GM19193 (cell line): Measurements from ENCODE around the gene VCP.

Experiments used
- POLR2A ChIP-seq: IDR thresholded peaks from 4 replicates; pipeline ENCODE4 v1.6.1; 2011; ENCODE audit not compliant: insufficient read depth, insufficient read length; ENCODE audit errors: extremely low read depth

VCP gene

DNA sequence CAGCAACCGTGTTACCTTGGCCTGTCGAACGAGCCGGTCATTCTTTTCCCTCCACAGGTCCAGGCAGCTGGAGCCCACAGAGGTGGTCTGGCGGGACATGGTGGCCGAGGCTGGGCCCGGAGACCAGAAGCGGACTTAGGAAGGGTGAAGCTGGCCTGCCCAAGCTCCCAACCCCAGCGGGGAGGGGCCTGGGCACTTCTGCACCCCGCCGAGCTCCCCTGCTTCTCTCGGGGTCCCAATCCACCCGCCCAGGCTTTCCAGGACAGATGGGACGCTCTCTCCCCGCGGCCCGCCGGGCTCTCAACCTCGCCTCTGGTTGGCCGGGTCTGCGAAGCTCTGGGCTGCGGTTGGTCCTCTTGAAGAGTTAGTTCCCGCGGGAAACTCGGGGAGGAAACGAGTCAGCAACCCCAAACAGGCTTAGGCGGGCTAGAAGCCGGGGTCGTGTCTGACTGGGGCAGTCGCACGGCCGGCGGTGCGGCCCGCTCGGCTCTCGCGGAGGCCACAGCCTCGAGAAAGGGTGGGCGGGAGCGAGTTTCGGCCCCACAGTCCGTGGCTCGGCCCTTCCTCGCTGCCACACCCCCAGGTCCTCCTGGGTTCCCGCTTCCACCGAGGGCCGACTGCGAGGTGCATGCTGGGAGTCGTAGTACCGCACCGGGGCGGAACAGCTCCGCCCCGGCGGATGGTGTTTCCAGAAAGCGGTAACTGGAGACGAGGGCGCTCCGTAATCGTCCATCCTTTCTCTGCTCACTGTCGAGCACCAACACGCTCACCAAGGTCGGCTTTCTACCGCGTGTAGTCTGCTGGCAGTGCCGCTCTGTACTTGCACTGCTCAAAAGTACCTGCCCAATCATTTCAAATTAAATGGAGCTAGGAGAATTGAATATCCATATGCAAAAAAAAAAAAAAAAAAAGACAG is 7.3 kb upstream of the VCP start, which contains the start of gene FANCG:
FANCG (minus strand) TSS at position 517 of the 916 bp plus-strand sequence; CDS start at position 99, 418 bp downstream.
- peak; percentile 73 for TF ChIP-seq POLR2A

GRCh38 chr9:35079041-35079425 is 6.6 kb upstream of the VCP start:
- no peak for TF ChIP-seq POLR2A

DNA sequence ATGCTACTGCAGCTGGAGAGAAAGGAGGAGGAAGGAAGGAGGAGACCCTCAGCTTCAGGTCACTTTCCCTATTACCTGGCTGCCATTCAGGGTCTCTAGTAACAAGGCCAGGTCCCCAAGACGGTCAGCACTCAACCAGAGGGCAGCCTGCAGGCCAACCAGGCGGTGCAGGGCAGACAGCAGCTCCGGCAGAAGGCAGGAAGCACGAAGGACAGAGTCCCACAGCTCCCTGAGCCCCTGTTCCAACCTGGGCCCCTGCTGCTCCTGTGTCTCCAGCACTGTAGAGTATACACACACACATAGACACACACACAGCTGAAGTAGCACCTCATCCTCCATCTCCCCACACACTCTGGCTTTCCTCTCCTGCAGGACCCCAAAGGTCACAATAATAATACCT is 5.6 kb upstream of the VCP start:
- TF ChIP-seq POLR2A = no peak

- TF ChIP-seq POLR2A = no peak
Measured at GRCh38 chr9:35076848-35077247, 4.4 kb upstream of the VCP start.

DNA sequence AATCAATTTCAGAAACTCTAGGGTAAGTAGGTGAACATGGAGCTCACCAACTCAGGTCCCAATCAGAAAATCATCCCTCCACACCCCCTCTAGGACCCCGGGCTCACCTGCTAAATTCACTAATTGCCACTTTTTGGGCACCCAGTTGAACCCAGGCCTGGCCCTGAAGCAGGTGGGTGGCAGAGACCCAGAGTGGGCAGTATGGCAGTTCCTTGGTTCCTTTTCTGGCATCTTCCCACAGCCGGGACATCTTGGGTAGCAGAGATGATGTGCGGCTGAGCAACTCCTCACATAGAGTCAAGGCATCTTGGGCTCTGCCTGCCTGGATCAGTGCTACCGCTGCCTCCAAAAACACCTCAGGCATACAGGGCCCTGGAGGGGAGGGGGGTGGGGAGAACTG is 2.9 kb upstream of the VCP start:
- TF ChIP-seq POLR2A = no peak

DNA sequence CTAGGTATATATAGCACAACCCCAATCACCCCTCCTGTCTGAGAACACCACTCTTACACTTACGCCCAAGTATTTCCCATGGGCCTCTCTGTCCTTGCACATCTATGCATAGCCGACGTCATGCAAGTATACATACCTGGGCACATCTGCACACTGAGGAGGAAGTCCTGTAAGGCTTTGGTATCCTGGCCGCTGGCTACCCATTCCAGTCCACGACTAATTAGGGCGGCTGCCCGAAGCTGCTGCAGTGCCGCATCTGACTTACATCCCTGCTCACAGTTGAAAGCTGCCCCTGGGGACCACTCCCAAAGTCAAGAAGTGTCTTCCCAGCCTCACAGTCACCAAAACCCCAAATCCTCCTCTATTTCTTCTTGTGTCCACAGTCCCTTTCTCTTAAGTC is 2.4 kb upstream of the VCP start:
- no peak for TF ChIP-seq POLR2A

DNA sequence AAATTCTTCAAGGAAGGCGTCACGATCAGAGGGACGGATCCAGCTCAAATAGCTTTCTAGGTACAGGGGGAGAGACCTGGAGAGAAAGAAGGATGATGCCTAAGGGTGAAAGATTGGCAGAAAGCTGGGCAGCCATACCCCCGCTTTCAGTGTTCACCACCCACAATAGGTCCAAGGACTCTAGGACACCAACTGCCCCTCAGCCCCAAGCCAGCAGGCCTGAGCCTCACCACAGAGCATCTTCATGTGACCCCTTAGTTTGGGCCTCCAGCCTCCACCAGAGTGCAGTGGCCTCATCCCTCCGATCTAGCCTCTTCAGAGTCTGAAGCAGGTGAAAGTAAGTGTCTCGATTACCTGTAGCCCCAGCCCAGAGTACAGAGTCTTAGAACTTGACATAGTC is 1.7 kb upstream of the VCP start:
- TF ChIP-seq POLR2A = no peak

DNA sequence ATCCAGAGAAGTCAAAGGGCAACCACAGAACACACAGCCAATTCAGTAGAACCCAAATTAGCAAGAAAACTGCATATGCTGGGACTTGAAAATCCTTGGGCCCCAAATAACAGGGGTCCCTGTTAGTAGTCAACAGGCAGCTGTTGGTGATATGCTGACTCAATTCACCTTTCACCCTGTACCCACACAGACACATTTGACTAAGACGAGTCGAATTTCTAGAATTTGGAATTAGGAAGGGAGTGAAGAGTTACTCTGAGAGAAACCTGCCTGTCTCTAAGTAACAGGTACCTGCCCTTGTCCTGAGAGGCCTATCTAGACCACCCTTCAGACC is 821 bp upstream of the VCP start:
- TF ChIP-seq POLR2A = no peak

DNA sequence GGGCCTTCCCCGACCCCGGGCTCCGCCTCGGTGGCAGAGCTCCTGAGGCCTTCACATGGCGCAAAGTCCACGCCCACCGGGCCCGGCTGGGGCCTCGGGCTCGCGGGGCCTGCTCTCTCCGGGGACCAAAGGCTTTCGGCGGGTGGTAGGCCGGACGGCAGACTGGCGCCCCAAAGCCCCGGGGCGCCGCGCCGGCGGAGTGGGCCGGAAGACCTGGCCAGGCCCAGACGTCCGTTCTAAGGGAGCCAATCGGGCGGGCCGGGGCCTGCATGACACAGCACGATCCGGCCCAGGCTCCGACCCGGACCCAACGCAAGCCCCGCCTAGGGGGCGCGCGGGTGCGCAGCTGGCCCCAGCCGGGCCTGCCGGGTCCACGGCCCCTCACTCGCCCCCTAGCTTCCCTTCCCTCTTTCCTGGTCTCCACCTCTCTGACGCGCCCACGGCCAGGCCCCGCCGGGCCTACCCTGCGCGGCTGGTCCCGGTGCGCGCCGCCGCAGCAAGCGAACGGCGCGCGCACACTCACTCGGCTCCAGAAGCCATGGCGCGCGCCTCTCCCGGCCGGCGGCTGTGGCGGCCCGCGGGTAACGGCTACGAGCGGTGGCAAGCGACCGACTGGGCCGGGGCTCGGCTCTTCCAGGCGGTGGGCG is 488 bp downstream of the VCP start:
- no peak for TF ChIP-seq POLR2A

GRCh38 chr9:35070823-35071813 is 1.3 kb downstream of the VCP start:
- no peak for TF ChIP-seq POLR2A

- TF ChIP-seq POLR2A = no peak
Measured at GRCh38 chr9:35069020-35069419, 3.4 kb downstream of the VCP start.

GRCh38 chr9:35067056-35067455 is 5.4 kb downstream of the VCP start:
- TF ChIP-seq POLR2A = no peak

- no peak for TF ChIP-seq POLR2A
Measured at GRCh38 chr9:35060548-35061207, 11.7 kb downstream of the VCP start.

- no peak for TF ChIP-seq POLR2A
Measured at GRCh38 chr9:35059438-35059837, 13.0 kb downstream of the VCP start.

GRCh38 chr9:35057271-35057620 is 15.2 kb downstream of the VCP start:
- no peak for TF ChIP-seq POLR2A
